Measurements from ENCODE around the gene SLF2.

The SLF2 gene

GRCh38 chr10:101000127-101000914 lies 87.6 kb downstream of the SLF2 start:
- peaks cover 5% of the 10 kb centered on the region for H3K36me3 ChIP-seq (ENCODE audit: control insufficient read depth, insufficient read depth, low read length)
- peaks cover 13% of the 10 kb centered on the region for H3K4me1 ChIP-seq (ENCODE audit: control insufficient read depth, low read depth, low read length)
- H3K79me2 ChIP-seq (ENCODE audit: control insufficient read depth, insufficient read depth, low read length), result peaks cover 12% of the 10 kb centered on the region
- WGBS (ENCODE audit: extremely low coverage, insufficient coverage, low lambda C conversion rate), result no CpG with 5 or more reads among the region's 19 CpGs
- peak overlapping the region; percentile 81 for H3K18ac ChIP-seq (ENCODE audit: low read length)
- peaks cover 16% of the 10 kb centered on the region for H3K79me1 ChIP-seq (ENCODE audit: low read length)
- H3K23ac ChIP-seq (ENCODE audit: low read length), result peak overlapping the region; percentile 85
- peak overlapping the region; percentile 86 for H3K4me2 ChIP-seq (ENCODE audit: low read length)
- H3K27me3 ChIP-seq (ENCODE audit: insufficient read depth, low read length, poor library complexity), result no peaks in the 10 kb centered on the region
- H2AK5ac ChIP-seq (ENCODE audit: low read length), result peak overlapping the region; percentile 93
- H2BK120ac ChIP-seq (ENCODE audit: low read depth, low read length), result no peak overlapping the region
- H4K8ac ChIP-seq (ENCODE audit: low read depth, low read length), result peak overlapping the region; percentile 60
- H4K5ac ChIP-seq (ENCODE audit: low read length), result no peak overlapping the region
- H3K27ac ChIP-seq (ENCODE audit: low read depth, low read length), result peak overlapping the region; percentile 55
- peak overlapping the region; percentile 97 for H3K56ac ChIP-seq (ENCODE audit: low read length)
- peak overlapping the region; percentile 66 for H3K4ac ChIP-seq (ENCODE audit: low read depth, low read length)
- H2BK15ac ChIP-seq (replicated peaks; ENCODE audit: low read depth), result no peak overlapping the region
- peak overlapping the region; percentile 78 for H2BK5ac ChIP-seq (ENCODE audit: low read length)
- peak; percentile 58 for DNase-seq
- peak overlapping the region; percentile 90 for H3K4me3 ChIP-seq (ENCODE audit: low read length)
- H3K9ac ChIP-seq (ENCODE audit: low read length), result peak overlapping the region; percentile 99

GRCh38 chr10:101000915-101001658 lies 88.3 kb downstream of the SLF2 start:
- Histone ChIP-seq H3K23ac (ENCODE audit: low read length) (peak overlapping the region; percentile 85), H3K36me3 (ENCODE audit: control insufficient read depth, insufficient read depth, low read length) (peaks cover 5% of the 10 kb centered on the region), H3K79me2 (ENCODE audit: control insufficient read depth, insufficient read depth, low read length) (peaks cover 12% of the 10 kb centered on the region), H3K18ac (ENCODE audit: low read length) (no peak overlapping the region), H2AK5ac (ENCODE audit: low read length) (no peak overlapping the region), H3K27ac (ENCODE audit: low read depth, low read length) (no peak overlapping the region), H2BK120ac (ENCODE audit: low read depth, low read length) (no peak overlapping the region), H3K4ac (ENCODE audit: low read depth, low read length) (no peak overlapping the region), H3K9ac (ENCODE audit: low read length) (peak overlapping the region; percentile 99), H2BK15ac (replicated peaks; ENCODE audit: low read depth) (no peak overlapping the region), H4K8ac (ENCODE audit: low read depth, low read length) (no peak overlapping the region), H3K27me3 (ENCODE audit: insufficient read depth, low read length, poor library complexity) (no peaks in the 10 kb centered on the region), H3K56ac (ENCODE audit: low read length) (peak overlapping the region; percentile 97), H3K79me1 (ENCODE audit: low read length) (peaks cover 16% of the 10 kb centered on the region), H3K4me1 (ENCODE audit: control insufficient read depth, low read depth, low read length) (peaks cover 13% of the 10 kb centered on the region), H2BK5ac (ENCODE audit: low read length) (no peak overlapping the region), H3K4me3 (ENCODE audit: low read length) (no peak overlapping the region), H3K4me2 (ENCODE audit: low read length) (peak overlapping the region; percentile 86), H4K5ac (ENCODE audit: low read length) (no peak overlapping the region)
- peak; percentile 73 for DNase-seq
- WGBS (ENCODE audit: extremely low coverage, insufficient coverage, low lambda C conversion rate), result no CpG with 5 or more reads among the region's 12 CpGs

- no peak overlapping the region for H3K9ac ChIP-seq (ENCODE audit: low read length)
- no peak overlapping the region for H2AK5ac ChIP-seq (ENCODE audit: low read length)
- H3K36me3 ChIP-seq (ENCODE audit: control insufficient read depth, insufficient read depth, low read length), result peaks cover 8% of the 10 kb centered on the region
- no peaks in the 10 kb centered on the region for H3K27me3 ChIP-seq (ENCODE audit: insufficient read depth, low read length, poor library complexity)
- H3K79me1 ChIP-seq (ENCODE audit: low read length), result peaks cover 16% of the 10 kb centered on the region
- H3K18ac ChIP-seq (ENCODE audit: low read length), result no peak overlapping the region
- no peak overlapping the region for H3K27ac ChIP-seq (ENCODE audit: low read depth, low read length)
- H2BK15ac ChIP-seq (replicated peaks; ENCODE audit: low read depth), result no peak overlapping the region
- WGBS (ENCODE audit: extremely low coverage, insufficient coverage, low lambda C conversion rate), result no CpG with 5 or more reads among the region's 5 CpGs
- no peak overlapping the region for H3K4ac ChIP-seq (ENCODE audit: low read depth, low read length)
- no peak overlapping the region for H4K8ac ChIP-seq (ENCODE audit: low read depth, low read length)
- no peak overlapping the region for H3K56ac ChIP-seq (ENCODE audit: low read length)
- no peak overlapping the region for H3K4me3 ChIP-seq (ENCODE audit: low read length)
- DNase-seq, result no peak
- H3K23ac ChIP-seq (ENCODE audit: low read length), result no peak overlapping the region
- no peak overlapping the region for H4K5ac ChIP-seq (ENCODE audit: low read length)
- peaks cover 12% of the 10 kb centered on the region for H3K79me2 ChIP-seq (ENCODE audit: control insufficient read depth, insufficient read depth, low read length)
- peaks cover 9% of the 10 kb centered on the region for H3K4me1 ChIP-seq (ENCODE audit: control insufficient read depth, low read depth, low read length)
- H2BK5ac ChIP-seq (ENCODE audit: low read length), result no peak overlapping the region
- no peak overlapping the region for H2BK120ac ChIP-seq (ENCODE audit: low read depth, low read length)
- H3K4me2 ChIP-seq (ENCODE audit: low read length), result no peak overlapping the region
Measured at GRCh38 chr10:101001659-101002035, 88.9 kb downstream of the SLF2 start.

- no peak overlapping the region for H3K27ac ChIP-seq (ENCODE audit: low read depth, low read length)
Measured at GRCh38 chr10:101002456-101002855, 89.7 kb downstream of the SLF2 start.

GRCh38 chr10:101003639-101004206 lies 91.0 kb downstream of the SLF2 start:
- no peak overlapping the region for H4K5ac ChIP-seq (ENCODE audit: low read length)
- WGBS (ENCODE audit: extremely low coverage, insufficient coverage, low lambda C conversion rate), result no CpG with 5 or more reads among the region's 18 CpGs
- no peak overlapping the region for H2BK5ac ChIP-seq (ENCODE audit: low read length)

More at GRCh38 chr10:101002456-101002855, 89.7 kb downstream of the SLF2 start:
- H3K23ac ChIP-seq (ENCODE audit: low read length), result no peak overlapping the region
- no peak overlapping the region for H3K9ac ChIP-seq (ENCODE audit: low read length)
- no peak overlapping the region for H3K56ac ChIP-seq (ENCODE audit: low read length)
- peaks cover 12% of the 10 kb centered on the region for H3K79me2 ChIP-seq (ENCODE audit: control insufficient read depth, insufficient read depth, low read length)
- no peak overlapping the region for H2BK15ac ChIP-seq (replicated peaks; ENCODE audit: low read depth)
- H2BK5ac ChIP-seq (ENCODE audit: low read length), result no peak overlapping the region
- H3K27me3 ChIP-seq (ENCODE audit: insufficient read depth, low read length, poor library complexity), result no peaks in the 10 kb centered on the region
- H2BK120ac ChIP-seq (ENCODE audit: low read depth, low read length), result no peak overlapping the region
- H3K18ac ChIP-seq (ENCODE audit: low read length), result no peak overlapping the region
- H4K5ac ChIP-seq (ENCODE audit: low read length), result no peak overlapping the region
- peaks cover 9% of the 10 kb centered on the region for H3K4me1 ChIP-seq (ENCODE audit: control insufficient read depth, low read depth, low read length)
- no CpG with 5 or more reads among the region's 11 CpGs for WGBS (ENCODE audit: extremely low coverage, insufficient coverage, low lambda C conversion rate)
- peaks cover 8% of the 10 kb centered on the region for H3K36me3 ChIP-seq (ENCODE audit: control insufficient read depth, insufficient read depth, low read length)
- no peak overlapping the region for H2AK5ac ChIP-seq (ENCODE audit: low read length)
- no peak for DNase-seq
- H4K8ac ChIP-seq (ENCODE audit: low read depth, low read length), result no peak overlapping the region
- H3K79me1 ChIP-seq (ENCODE audit: low read length), result peaks cover 16% of the 10 kb centered on the region
- no peak overlapping the region for H3K4me3 ChIP-seq (ENCODE audit: low read length)
- no peak overlapping the region for H3K4me2 ChIP-seq (ENCODE audit: low read length)
- H3K4ac ChIP-seq (ENCODE audit: low read depth, low read length), result no peak overlapping the region

More at GRCh38 chr10:101003639-101004206, 91.0 kb downstream of the SLF2 start:
- no peak overlapping the region for H3K9ac ChIP-seq (ENCODE audit: low read length)
- H4K8ac ChIP-seq (ENCODE audit: low read depth, low read length), result no peak overlapping the region
- H2BK15ac ChIP-seq (replicated peaks; ENCODE audit: low read depth), result no peak overlapping the region
- H3K4me1 ChIP-seq (ENCODE audit: control insufficient read depth, low read depth, low read length), result peaks cover 7% of the 10 kb centered on the region
- H3K27me3 ChIP-seq (ENCODE audit: insufficient read depth, low read length, poor library complexity), result no peaks in the 10 kb centered on the region
- H3K18ac ChIP-seq (ENCODE audit: low read length), result no peak overlapping the region
- H3K4ac ChIP-seq (ENCODE audit: low read depth, low read length), result no peak overlapping the region
- H3K56ac ChIP-seq (ENCODE audit: low read length), result no peak overlapping the region
- peaks cover 8% of the 10 kb centered on the region for H3K36me3 ChIP-seq (ENCODE audit: control insufficient read depth, insufficient read depth, low read length)
- H3K79me1 ChIP-seq (ENCODE audit: low read length), result peaks cover 14% of the 10 kb centered on the region
- peaks cover 12% of the 10 kb centered on the region for H3K79me2 ChIP-seq (ENCODE audit: control insufficient read depth, insufficient read depth, low read length)
- DNase-seq, result no peak
- no peak overlapping the region for H3K4me3 ChIP-seq (ENCODE audit: low read length)
- H3K4me2 ChIP-seq (ENCODE audit: low read length), result no peak overlapping the region
- no peak overlapping the region for H3K23ac ChIP-seq (ENCODE audit: low read length)
- no peak overlapping the region for H2AK5ac ChIP-seq (ENCODE audit: low read length)
- H3K27ac ChIP-seq (ENCODE audit: low read depth, low read length), result no peak overlapping the region
- no peak overlapping the region for H2BK120ac ChIP-seq (ENCODE audit: low read depth, low read length)
